HEK293 (cell line): ENCODE data around the gene PSMF1.
A peak's percentile ranks its signal among the peaks of the same experiment; 100 is the strongest.

Experiments
- CTCF ChIA-PET: fragments of 350-600 bp; formaldehyde crosslinking; extraction: SDS; loops from one replicate; lab custom pipeline; 2021; ENCODE audit warnings: antibody characterized with exemption; lab: Yijun Ruan, JAX
- POLR2A ChIA-PET: fragments of 300-600 bp; formaldehyde crosslinking; extraction: SDS; loops from one replicate; lab custom pipeline; 2020; ENCODE audit warnings: antibody characterized with exemption, inconsistent platforms; lab: Yijun Ruan, JAX
- H3K27ac ChIP-seq: fragments of 200-500 bp; sonication (Bioruptor generic); 2 replicates; pipeline ENCODE4 v1.5.1; 2014; ENCODE audit warnings: low read depth, low read length, control low read depth, inconsistent platforms; ENCODE audit errors: extremely low read depth
- H3K36me3 ChIP-seq, 2 experiments: fragments of 200-500 bp in 1 of 2; sonication (Bioruptor generic) in 1 of 2; 1 replicate in 1 of 2; 2 replicates in 1 of 2; pipeline ENCODE4 v1.5.1; 2014 to 2017; ENCODE audit warnings: inconsistent platforms in 2 of 2, low read length in 2 of 2; ENCODE audit not compliant: control insufficient read depth in 2 of 2, insufficient read depth in 1 of 2
- H3K4me1 ChIP-seq: fragments of 200-500 bp; sonication (Bioruptor generic); 2 replicates; pipeline ENCODE4 v1.5.1; 2014; ENCODE audit warnings: mild to moderate bottlenecking, low read length, inconsistent platforms; ENCODE audit not compliant: control insufficient read depth, insufficient read depth
- H3K4me3 ChIP-seq: 2 replicates; pipeline ENCODE4 v1.5.1; 2011; ENCODE audit warnings: low read depth, mild to moderate bottlenecking, control low read depth, low read length, moderate library complexity
- H3K9me3 ChIP-seq: fragments of 200-500 bp; sonication (Bioruptor generic); 2 replicates; pipeline ENCODE4 v1.5.1; 2014; ENCODE audit warnings: low read depth, low read length, inconsistent platforms; ENCODE audit not compliant: control insufficient read depth, insufficient read depth
- BCL11B ChIP-seq: fragments of 450-650 bp; formaldehyde crosslinking; IDR thresholded peaks from 2 replicates; pipeline ENCODE4 v1.5.1; 2016; ENCODE audit warnings: low read depth, missing biosample characterization, missing genetic modification characterization
- HOXD13 ChIP-seq: sonication (generic); formaldehyde crosslinking; IDR thresholded peaks from 2 replicates; pipeline ENCODE4 v1.8.0; 2022; ENCODE audit warnings: missing genetic modification reagents, borderline replicate concordance
- REPIN1 ChIP-seq: fragments of 450-650 bp; formaldehyde crosslinking; IDR thresholded peaks from 2 replicates; pipeline ENCODE4 v1.5.1; 2017; ENCODE audit warnings: missing biosample characterization, missing genetic modification characterization, low read depth
- ZNF133 ChIP-seq: fragments of 450-650 bp; formaldehyde crosslinking; IDR thresholded peaks from 2 replicates; pipeline ENCODE4 v1.5.1; 2016; ENCODE audit warnings: missing biosample characterization, missing genetic modification characterization
- ZNF23 ChIP-seq: fragments of 450-650 bp; formaldehyde crosslinking; IDR thresholded peaks from 2 replicates; pipeline ENCODE4 v1.5.1; 2016; ENCODE audit warnings: missing biosample characterization, missing genetic modification characterization, borderline replicate concordance
- ZNF24 ChIP-seq: fragments of 450-650 bp; formaldehyde crosslinking; IDR thresholded peaks from 2 replicates; pipeline ENCODE4 v1.5.1; 2016; ENCODE audit warnings: missing biosample characterization, missing genetic modification characterization
- ZNF366 ChIP-seq: fragments of 450-650 bp; formaldehyde crosslinking; conservative IDR thresholded peaks from 2 replicates; pipeline ENCODE4 v1.5.1; 2016; ENCODE audit warnings: missing biosample characterization, missing genetic modification characterization
- ZNF501 ChIP-seq: fragments of 450-650 bp; formaldehyde crosslinking; IDR thresholded peaks from 2 replicates; pipeline ENCODE4 v1.5.1; 2016; ENCODE audit warnings: missing biosample characterization, missing genetic modification characterization
- ZNF513 ChIP-seq: fragments of 450-650 bp; IDR thresholded peaks from 2 replicates; pipeline ENCODE4 v1.5.1; 2018; ENCODE audit warnings: missing biosample characterization, missing genetic modification characterization
- ZNF585B ChIP-seq: fragments of 450-650 bp; formaldehyde crosslinking; IDR thresholded peaks from 2 replicates; pipeline ENCODE4 v1.5.1; 2016; ENCODE audit warnings: missing biosample characterization, missing genetic modification characterization
- ZNF610 ChIP-seq: fragments of 450-650 bp; formaldehyde crosslinking; IDR thresholded peaks from 2 replicates; pipeline ENCODE4 v1.5.1; 2016; ENCODE audit warnings: missing biosample characterization, missing genetic modification characterization, borderline replicate concordance
- ZNF629 ChIP-seq: fragments of 450-650 bp; formaldehyde crosslinking; IDR thresholded peaks from 2 replicates; pipeline ENCODE4 v1.5.1; 2017; ENCODE audit warnings: missing biosample characterization, missing genetic modification characterization
- ZNF664 ChIP-seq: fragments of 450-650 bp; formaldehyde crosslinking; IDR thresholded peaks from 2 replicates; pipeline ENCODE4 v1.5.1; 2016; ENCODE audit warnings: missing biosample characterization, missing genetic modification characterization
- ZNF677 ChIP-seq: fragments of 450-650 bp; IDR thresholded peaks from 2 replicates; pipeline ENCODE4 v1.5.0; 2018; ENCODE audit warnings: missing biosample characterization, mild to moderate bottlenecking, missing genetic modification characterization, moderate library complexity
- ZNF747 ChIP-seq: fragments of 450-650 bp; formaldehyde crosslinking; IDR thresholded peaks from 2 replicates; pipeline ENCODE4 v1.5.1; 2016; ENCODE audit warnings: missing biosample characterization, missing genetic modification characterization
- ZNF791 ChIP-seq: fragments of 450-650 bp; formaldehyde crosslinking; IDR thresholded peaks from 2 replicates; pipeline ENCODE4 v1.5.1; 2016; ENCODE audit warnings: missing biosample characterization, missing genetic modification characterization
- ZNF792 ChIP-seq: fragments of 450-650 bp; formaldehyde crosslinking; IDR thresholded peaks from 2 replicates; pipeline ENCODE4 v1.5.1; 2016; ENCODE audit warnings: missing biosample characterization, missing genetic modification characterization
- ZNF830 ChIP-seq: fragments of 450-650 bp; IDR thresholded peaks from 2 replicates; pipeline ENCODE4 v1.5.0; 2018; ENCODE audit warnings: missing biosample characterization, missing genetic modification characterization, low read depth, mild to moderate bottlenecking, moderate library complexity
- TF ChIP-seq, protein P1 (sequence below): fragments of 450-650 bp; formaldehyde crosslinking; IDR thresholded peaks from 2 replicates; pipeline ENCODE4; 2016; ENCODE audit warnings: missing biosample characterization, missing genetic modification characterization
- TF ChIP-seq, protein P2 (sequence below): fragments of 450-650 bp; formaldehyde crosslinking; IDR thresholded peaks from 2 replicates; pipeline ENCODE4 v1.5.1; 2016; ENCODE audit warnings: missing biosample characterization, missing genetic modification characterization
- TF ChIP-seq, protein P3 (sequence below): fragments of 450-650 bp; formaldehyde crosslinking; IDR thresholded peaks from 2 replicates; pipeline ENCODE4 v1.5.0; 2017; ENCODE audit warnings: missing biosample characterization, missing genetic modification characterization, borderline replicate concordance
- TF ChIP-seq, protein P4 (sequence below): fragments of 450-650 bp; formaldehyde crosslinking; IDR thresholded peaks from 2 replicates; pipeline ENCODE4 v1.5.1; 2017; ENCODE audit warnings: missing biosample characterization, missing genetic modification characterization

PSMF1 gene

GRCh38 chr20:1189827-1190226 lies 71.4 kb downstream of the PSMF1 start:
- no peaks in the 10 kb centered on the region for H3K36me3 ChIP-seq
- CTCF ChIA-PET: no interaction called here
- H3K27ac ChIP-seq: no peak overlapping the region
- no peaks in the 10 kb centered on the region for H3K9me3 ChIP-seq
- POLR2A ChIA-PET: interaction anchor here (0.6 kb wide), 1 partner anchor 131 kb away, joined by 8 read pairs; no protein-coding TSS in a partner anchor
- H3K4me1 ChIP-seq: no peaks in the 10 kb centered on the region
- no peak overlapping the region for H3K4me3 ChIP-seq
- TF ChIP-seq ZNF513 (tag by site-specific recombination): peak; percentile 86
- TF ChIP-seq ZNF366 (tag by site-specific recombination): peak; percentile 66
- no peak for TF ChIP-seq ZNF830 (tag by site-specific recombination)

- TF ChIP-seq ZNF23 (tag by site-specific recombination) (no peak), ZNF792 (tag by site-specific recombination) (no peak)
- no peak overlapping the region for H3K4me3 ChIP-seq
- no peak overlapping the region for H3K27ac ChIP-seq
- CTCF ChIA-PET: interaction anchor here (0.7 to 1.4 kb wide), 3 partner anchors 19 to 192 kb away, joined by 3 to 4 read pairs (median 3); no protein-coding TSS in a partner anchor
- no peaks in the 10 kb centered on the region for H3K9me3 ChIP-seq
- H3K36me3 ChIP-seq: no peaks in the 10 kb centered on the region
- no peaks in the 10 kb centered on the region for H3K4me1 ChIP-seq
- POLR2A ChIA-PET: no interaction called here
Measured at GRCh38 chr20:1190847-1191246, 72.4 kb downstream of the PSMF1 start.

DNA sequence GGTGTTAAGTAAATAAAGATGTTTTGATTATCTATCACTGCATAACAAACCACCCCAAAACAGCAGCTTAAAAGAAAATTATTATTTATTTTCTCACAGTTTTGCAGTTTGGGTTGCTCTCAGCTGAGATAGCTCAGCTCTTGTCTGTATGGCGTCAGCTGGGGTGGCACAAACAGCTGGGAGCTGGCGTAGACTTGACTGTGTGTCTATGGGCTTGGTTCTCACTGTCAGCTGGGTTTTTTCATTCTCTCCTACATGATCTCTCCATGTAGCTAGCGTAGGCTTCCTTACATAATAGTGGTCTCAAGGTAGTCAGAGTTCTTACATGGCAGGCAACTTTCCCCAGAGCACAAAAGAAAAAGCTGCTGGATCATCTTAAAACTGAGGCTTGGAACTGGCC lies 72.9 kb downstream of the PSMF1 start:
- no peaks in the 10 kb centered on the region for H3K36me3 ChIP-seq
- no peaks in the 10 kb centered on the region for H3K9me3 ChIP-seq
- no peak overlapping the region for H3K27ac ChIP-seq
- TF ChIP-seq BCL11B (tag by site-specific recombination): no peak
- no peak for TF ChIP-seq ZNF585B (tag by site-specific recombination)
- TF ChIP-seq ZNF24: no peak
- TF ChIP-seq, protein P1, sequence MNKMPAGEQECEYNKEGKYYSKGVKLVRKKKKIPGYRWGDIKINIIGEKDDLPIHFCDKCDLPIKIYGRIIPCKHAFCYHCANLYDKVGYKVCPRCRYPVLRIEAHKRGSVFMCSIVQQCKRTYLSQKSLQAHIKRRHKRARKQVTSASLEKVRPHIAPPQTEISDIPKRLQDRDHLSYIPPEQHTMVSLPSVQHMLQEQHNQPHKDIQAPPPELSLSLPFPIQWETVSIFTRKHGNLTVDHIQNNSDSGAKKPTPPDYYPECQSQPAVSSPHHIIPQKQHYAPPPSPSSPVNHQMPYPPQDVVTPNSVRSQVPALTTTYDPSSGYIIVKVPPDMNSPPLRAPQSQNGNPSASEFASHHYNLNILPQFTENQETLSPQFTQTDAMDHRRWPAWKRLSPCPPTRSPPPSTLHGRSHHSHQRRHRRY (tag by site-specific recombination): no peak
- no peak for TF ChIP-seq ZNF501 (tag by site-specific recombination)
- no peak for TF ChIP-seq ZNF133
- no peak for TF ChIP-seq HOXD13 (CRISPR knock-in tag)
- TF ChIP-seq REPIN1 (tag by site-specific recombination): no peak
- no peak for TF ChIP-seq ZNF629 (tag by site-specific recombination)
- TF ChIP-seq, protein P2, sequence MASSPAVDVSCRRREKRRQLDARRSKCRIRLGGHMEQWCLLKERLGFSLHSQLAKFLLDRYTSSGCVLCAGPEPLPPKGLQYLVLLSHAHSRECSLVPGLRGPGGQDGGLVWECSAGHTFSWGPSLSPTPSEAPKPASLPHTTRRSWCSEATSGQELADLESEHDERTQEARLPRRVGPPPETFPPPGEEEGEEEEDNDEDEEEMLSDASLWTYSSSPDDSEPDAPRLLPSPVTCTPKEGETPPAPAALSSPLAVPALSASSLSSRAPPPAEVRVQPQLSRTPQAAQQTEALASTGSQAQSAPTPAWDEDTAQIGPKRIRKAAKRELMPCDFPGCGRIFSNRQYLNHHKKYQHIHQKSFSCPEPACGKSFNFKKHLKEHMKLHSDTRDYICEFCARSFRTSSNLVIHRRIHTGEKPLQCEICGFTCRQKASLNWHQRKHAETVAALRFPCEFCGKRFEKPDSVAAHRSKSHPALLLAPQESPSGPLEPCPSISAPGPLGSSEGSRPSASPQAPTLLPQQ (tag by site-specific recombination): no peak
- TF ChIP-seq ZNF610 (tag by site-specific recombination): no peak
- TF ChIP-seq ZNF791 (tag by site-specific recombination): no peak
- TF ChIP-seq ZNF677 (tag by site-specific recombination): no peak
- no peak for TF ChIP-seq ZNF664
- TF ChIP-seq, protein P3, sequence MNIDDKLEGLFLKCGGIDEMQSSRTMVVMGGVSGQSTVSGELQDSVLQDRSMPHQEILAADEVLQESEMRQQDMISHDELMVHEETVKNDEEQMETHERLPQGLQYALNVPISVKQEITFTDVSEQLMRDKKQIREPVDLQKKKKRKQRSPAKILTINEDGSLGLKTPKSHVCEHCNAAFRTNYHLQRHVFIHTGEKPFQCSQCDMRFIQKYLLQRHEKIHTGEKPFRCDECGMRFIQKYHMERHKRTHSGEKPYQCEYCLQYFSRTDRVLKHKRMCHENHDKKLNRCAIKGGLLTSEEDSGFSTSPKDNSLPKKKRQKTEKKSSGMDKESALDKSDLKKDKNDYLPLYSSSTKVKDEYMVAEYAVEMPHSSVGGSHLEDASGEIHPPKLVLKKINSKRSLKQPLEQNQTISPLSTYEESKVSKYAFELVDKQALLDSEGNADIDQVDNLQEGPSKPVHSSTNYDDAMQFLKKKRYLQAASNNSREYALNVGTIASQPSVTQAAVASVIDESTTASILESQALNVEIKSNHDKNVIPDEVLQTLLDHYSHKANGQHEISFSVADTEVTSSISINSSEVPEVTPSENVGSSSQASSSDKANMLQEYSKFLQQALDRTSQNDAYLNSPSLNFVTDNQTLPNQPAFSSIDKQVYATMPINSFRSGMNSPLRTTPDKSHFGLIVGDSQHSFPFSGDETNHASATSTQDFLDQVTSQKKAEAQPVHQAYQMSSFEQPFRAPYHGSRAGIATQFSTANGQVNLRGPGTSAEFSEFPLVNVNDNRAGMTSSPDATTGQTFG (tag by site-specific recombination): no peak
- TF ChIP-seq, protein P4, sequence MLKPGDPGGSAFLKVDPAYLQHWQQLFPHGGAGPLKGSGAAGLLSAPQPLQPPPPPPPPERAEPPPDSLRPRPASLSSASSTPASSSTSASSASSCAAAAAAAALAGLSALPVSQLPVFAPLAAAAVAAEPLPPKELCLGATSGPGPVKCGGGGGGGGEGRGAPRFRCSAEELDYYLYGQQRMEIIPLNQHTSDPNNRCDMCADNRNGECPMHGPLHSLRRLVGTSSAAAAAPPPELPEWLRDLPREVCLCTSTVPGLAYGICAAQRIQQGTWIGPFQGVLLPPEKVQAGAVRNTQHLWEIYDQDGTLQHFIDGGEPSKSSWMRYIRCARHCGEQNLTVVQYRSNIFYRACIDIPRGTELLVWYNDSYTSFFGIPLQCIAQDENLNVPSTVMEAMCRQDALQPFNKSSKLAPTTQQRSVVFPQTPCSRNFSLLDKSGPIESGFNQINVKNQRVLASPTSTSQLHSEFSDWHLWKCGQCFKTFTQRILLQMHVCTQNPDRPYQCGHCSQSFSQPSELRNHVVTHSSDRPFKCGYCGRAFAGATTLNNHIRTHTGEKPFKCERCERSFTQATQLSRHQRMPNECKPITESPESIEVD (tag by site-specific recombination): no peak
- TF ChIP-seq ZNF747: no peak
- TF ChIP-seq, all 188 proteins: peak for 0
- Histone ChIP-seq H3K4me1 (no peaks in the 10 kb centered on the region), H3K4me3 (no peak overlapping the region)
- ChIA-PET CTCF (interaction anchor here (1.1 to 1.4 kb wide), 2 partner anchors 19 to 21 kb away, joined by 3 to 4 read pairs; no protein-coding TSS in a partner anchor), POLR2A (no interaction called here)
